GM19372 (cell line): ENCODE results near the gene SEC24C.
A peak's percentile ranks its signal among the peaks of the same experiment; 100 is the strongest.
"Not testable (repeated sequence)": the region's sequence is repeated elsewhere in the genome, so short reads cannot be mapped to it uniquely, and the experiment has no call there.

Experiments used
- ATAC-seq: cut with Tn5 transposase; IDR thresholded peaks from one replicate; pipeline ENCODE4 v1.9.1; 2021; ENCODE audit warnings: mild to moderate bottlenecking, low read depth, moderate library complexity; ENCODE audit not compliant: unreplicated experiment

SEC24C gene

GRCh38 chr10:73743905-73744663 lies at the start of gene SEC24C:
Gene SEC24C (plus strand): TSS chr10:73744372. CDS start chr10:73746833, 2,461 bp downstream.
- peak; percentile 82 for ATAC-seq

GRCh38 chr10:73695302-73695701 lies 48.9 kb upstream of the SEC24C start:
- not testable (repeated sequence) for ATAC-seq

GRCh38 chr10:73697675-73698159 lies 46.5 kb upstream of the SEC24C start, which contains the start of gene AGAP5:
Gene AGAP5 (minus strand): TSS chr10:73698109. CDS start chr10:73697755, 354 bp downstream.
- not testable (repeated sequence) for ATAC-seq

- not testable (repeated sequence) for ATAC-seq
Measured at GRCh38 chr10:73698819-73699218, 45.4 kb upstream of the SEC24C start.

GRCh38 chr10:73703924-73704323 lies 40.2 kb upstream of the SEC24C start:
- ATAC-seq: not testable (repeated sequence)

- ATAC-seq: not testable (repeated sequence)
Measured at GRCh38 chr10:73705506-73706072, 38.6 kb upstream of the SEC24C start.

- not testable (repeated sequence) for ATAC-seq
Measured at GRCh38 chr10:73706488-73706887, 37.7 kb upstream of the SEC24C start.

- not testable (repeated sequence) for ATAC-seq
Measured at GRCh38 chr10:73707628-73708027, 36.5 kb upstream of the SEC24C start.

GRCh38 chr10:73708122-73708521 lies 36.0 kb upstream of the SEC24C start:
- not testable (repeated sequence) for ATAC-seq

- not testable (repeated sequence) for ATAC-seq
Measured at GRCh38 chr10:73711683-73712082, 32.5 kb upstream of the SEC24C start.

GRCh38 chr10:73713912-73714311 lies 30.3 kb upstream of the SEC24C start:
- not testable (repeated sequence) for ATAC-seq

GRCh38 chr10:73714483-73714882 lies 29.7 kb upstream of the SEC24C start:
- ATAC-seq: not testable (repeated sequence)

- not testable (repeated sequence) for ATAC-seq
Measured at GRCh38 chr10:73715179-73716156, 28.7 kb upstream of the SEC24C start.

- no peak for ATAC-seq
Measured at GRCh38 chr10:73716251-73716650, 27.9 kb upstream of the SEC24C start.

- ATAC-seq: no peak
Measured at GRCh38 chr10:73717556-73717955, 26.6 kb upstream of the SEC24C start.

- ATAC-seq: not testable (repeated sequence)
Measured at GRCh38 chr10:73720561-73720960, 23.6 kb upstream of the SEC24C start.

GRCh38 chr10:73723516-73723915 lies 20.7 kb upstream of the SEC24C start:
- ATAC-seq: no peak

- not testable (repeated sequence) for ATAC-seq
Measured at GRCh38 chr10:73729781-73730152, 14.4 kb upstream of the SEC24C start.

- peak; percentile 81 for ATAC-seq
Measured at GRCh38 chr10:73730153-73730906, 13.8 kb upstream of the SEC24C start.
